C4-2B (cell line): ENCODE data around the gene CHST11.

ENCODE experiments used
- CTCF ChIP-seq: fragments of 450-650 bp; conservative IDR thresholded peaks from 2 replicates; pipeline ENCODE4 v1.5.1; 2017; ENCODE audit warnings: mild to moderate bottlenecking
- ZFX ChIP-seq: fragments of 450-650 bp; IDR thresholded peaks from 2 replicates; pipeline ENCODE4 v1.6.1; 2017

GRCh38 chr12:104724992-104725585 lies 268.3 kb downstream of the CHST11 start:
- TF ChIP-seq ZFX (no peak), CTCF (no peak)
